ENCODE data around the gene LSAMP.

GRCh38 chr3:116093374-116093773, 351.9 kb downstream of the LSAMP start:
- TF ChIP-seq CTCF (IDR thresholded peaks at IDR 0.05; ENCODE audit: borderline replicate concordance, extremely low read depth, low read length, poor library complexity, severe bottlenecking) = no peak
- TF ChIP-seq EZH2 (IDR thresholded peaks at IDR 0.05; ENCODE audit: borderline replicate concordance, low read depth, low read length, severe bottlenecking) = no peak

All from DND-41 (cell line).